8988T (cell line): ENCODE results near the gene PGBD5.
"Not testable (repeated sequence)": the region's sequence is repeated elsewhere in the genome, so short reads cannot be mapped to it uniquely, and the experiment has no call there.

Source experiments
- DNase-seq: peaks from one replicate; pipeline ENCODE4 v3.0.0; 2011

The PGBD5 gene

GRCh38 chr1:230424391-230425251 lies 1.5 kb downstream of the PGBD5 start:
- DNase-seq, result no peak

GRCh38 chr1:230423951-230424350 lies 2.2 kb downstream of the PGBD5 start:
- no peak for DNase-seq

- DNase-seq, result no peak
Observed at GRCh38 chr1:230423261-230423660, 2.9 kb downstream of the PGBD5 start.

GRCh38 chr1:230422221-230422981 lies 3.7 kb downstream of the PGBD5 start:
- DNase-seq, result no peak

GRCh38 chr1:230421481-230421880 lies 4.7 kb downstream of the PGBD5 start:
- no peak for DNase-seq

GRCh38 chr1:230420372-230420771 lies 5.8 kb downstream of the PGBD5 start:
- DNase-seq, result not testable (repeated sequence)

GRCh38 chr1:230416430-230416829 lies 9.7 kb downstream of the PGBD5 start:
- no peak for DNase-seq

GRCh38 chr1:230415405-230416132 lies 10.6 kb downstream of the PGBD5 start:
- DNase-seq, result no peak

- DNase-seq, result no peak
Observed at GRCh38 chr1:230414694-230415093, 11.4 kb downstream of the PGBD5 start.

GRCh38 chr1:230414102-230414501 lies 12.0 kb downstream of the PGBD5 start:
- no peak for DNase-seq

- no peak for DNase-seq
Observed at GRCh38 chr1:230413061-230413460, 13.1 kb downstream of the PGBD5 start.

- no peak for DNase-seq
Observed at GRCh38 chr1:230408971-230409370, 17.2 kb downstream of the PGBD5 start.

- DNase-seq, result no peak
Observed at GRCh38 chr1:230407351-230407750, 18.8 kb downstream of the PGBD5 start.

GRCh38 chr1:230406727-230407126 lies 19.4 kb downstream of the PGBD5 start:
- not testable (repeated sequence) for DNase-seq

- DNase-seq, result no peak
Observed at GRCh38 chr1:230403442-230403841, 22.7 kb downstream of the PGBD5 start.

GRCh38 chr1:230401763-230402294 lies 24.3 kb downstream of the PGBD5 start:
- no peak for DNase-seq

- no peak for DNase-seq
Observed at GRCh38 chr1:230401101-230401500, 25.0 kb downstream of the PGBD5 start.

GRCh38 chr1:230400007-230400344 lies 26.2 kb downstream of the PGBD5 start:
- DNase-seq, result no peak

- DNase-seq, result no peak
Observed at GRCh38 chr1:230399321-230400006, 26.7 kb downstream of the PGBD5 start.

GRCh38 chr1:230398856-230399255 lies 27.3 kb downstream of the PGBD5 start:
- no peak for DNase-seq

- no peak for DNase-seq
Observed at GRCh38 chr1:230396966-230397365, 29.2 kb downstream of the PGBD5 start.

GRCh38 chr1:230395932-230396331 lies 30.2 kb downstream of the PGBD5 start:
- no peak for DNase-seq

- no peak for DNase-seq
Observed at GRCh38 chr1:230394741-230395140, 31.4 kb downstream of the PGBD5 start.
